PC-3 (cell line): ENCODE data around the gene CHST9.

Experiments used
- EZH2 ChIP-seq: fragments of 300-600 bp; sonication (generic); IDR thresholded peaks from one replicate; pipeline ENCODE4 v1.6.1; 2017; ENCODE audit warnings: antibody characterized with exemption, mild to moderate bottlenecking, low read length; ENCODE audit not compliant: unreplicated experiment
- EZH2phosphoT487 ChIP-seq: fragments of 300-600 bp; sonication (generic); IDR thresholded peaks from 2 replicates; pipeline ENCODE4 v1.6.1; 2018; ENCODE audit warnings: mild to moderate bottlenecking, antibody characterized with exemption, low read length, borderline replicate concordance
- TF ChIP-seq, protein P1 (sequence below): fragments of 300-600 bp; sonication (generic); conservative IDR thresholded peaks from 2 replicates; pipeline ENCODE4 v1.5.1; 2017; ENCODE audit warnings: antibody characterized with exemption, low read depth, mild to moderate bottlenecking, low read length

DNA sequence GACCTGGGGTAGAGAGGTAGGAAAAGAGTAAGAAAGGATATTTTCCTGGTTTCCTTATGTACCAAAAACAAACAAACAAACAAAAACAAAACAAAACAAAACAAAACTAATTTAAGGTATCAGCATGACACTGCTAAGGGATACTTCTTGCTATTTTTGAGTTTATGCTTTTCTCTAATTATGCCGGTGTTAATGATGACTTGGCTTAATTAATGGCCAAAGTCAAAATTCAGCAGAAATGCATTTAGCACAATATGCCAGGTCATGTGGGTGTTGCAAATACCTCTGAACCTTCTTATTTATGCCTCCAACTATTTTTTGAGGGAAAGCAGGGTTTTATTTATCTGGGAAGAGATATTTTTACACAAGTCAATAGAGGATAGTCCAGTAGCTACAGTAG lies 3.2 kb upstream of the CHST9 start:
- TF ChIP-seq EZH2 = no peak
- TF ChIP-seq, protein P1, sequence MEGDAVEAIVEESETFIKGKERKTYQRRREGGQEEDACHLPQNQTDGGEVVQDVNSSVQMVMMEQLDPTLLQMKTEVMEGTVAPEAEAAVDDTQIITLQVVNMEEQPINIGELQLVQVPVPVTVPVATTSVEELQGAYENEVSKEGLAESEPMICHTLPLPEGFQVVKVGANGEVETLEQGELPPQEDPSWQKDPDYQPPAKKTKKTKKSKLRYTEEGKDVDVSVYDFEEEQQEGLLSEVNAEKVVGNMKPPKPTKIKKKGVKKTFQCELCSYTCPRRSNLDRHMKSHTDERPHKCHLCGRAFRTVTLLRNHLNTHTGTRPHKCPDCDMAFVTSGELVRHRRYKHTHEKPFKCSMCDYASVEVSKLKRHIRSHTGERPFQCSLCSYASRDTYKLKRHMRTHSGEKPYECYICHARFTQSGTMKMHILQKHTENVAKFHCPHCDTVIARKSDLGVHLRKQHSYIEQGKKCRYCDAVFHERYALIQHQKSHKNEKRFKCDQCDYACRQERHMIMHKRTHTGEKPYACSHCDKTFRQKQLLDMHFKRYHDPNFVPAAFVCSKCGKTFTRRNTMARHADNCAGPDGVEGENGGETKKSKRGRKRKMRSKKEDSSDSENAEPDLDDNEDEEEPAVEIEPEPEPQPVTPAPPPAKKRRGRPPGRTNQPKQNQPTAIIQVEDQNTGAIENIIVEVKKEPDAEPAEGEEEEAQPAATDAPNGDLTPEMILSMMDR = no peak
- TF ChIP-seq EZH2phosphoT487 = no peak
